GM23338 (cell line): ENCODE measurements around the gene FUT8. TPM values are rescaled to one million over a fixed set of nuclear protein-coding genes. Genes with fewer than 3 reads are reported as not detected.

Source experiments
- ATAC-seq: fragments of 200-7000 bp; cut with Tn5 transposase; 3 replicates; pipeline ENCODE4 v1.9.1; 2020
- DNase-seq: peaks from one replicate; pipeline ENCODE4 v3.0.0-alpha.2; 2015; ENCODE audit warnings: low spot score
- H2AFZ ChIP-seq: fragments of 200-600 bp; sonication (generic); 2 replicates; pipeline ENCODE4 v1.8.0; 2016; ENCODE audit warnings: antibody characterized with exemption, mild to moderate bottlenecking, moderate library complexity
- H3F3A ChIP-seq: fragments of 200-600 bp; sonication (generic); replicated peaks from 2 replicates; pipeline ENCODE4 v1.8.0; 2017; ENCODE audit warnings: antibody characterized with exemption, mixed run types, low read depth
- H3K27ac ChIP-seq: fragments of 200-600 bp; sonication (generic); 2 replicates; pipeline ENCODE4 v1.6.1; 2016; ENCODE audit warnings: low read depth
- H3K27me3 ChIP-seq: fragments of 200-600 bp; sonication (generic); 2 replicates; pipeline ENCODE4 v1.8.0; 2016; ENCODE audit warnings: mild to moderate bottlenecking, mixed run types, moderate library complexity; ENCODE audit not compliant: insufficient read depth
- H3K36me3 ChIP-seq: fragments of 200-600 bp; sonication (generic); 2 replicates; pipeline ENCODE4 v1.8.0; 2016; ENCODE audit warnings: mild to moderate bottlenecking; ENCODE audit not compliant: insufficient read depth
- H3K4me1 ChIP-seq: fragments of 200-600 bp; sonication (generic); 2 replicates; pipeline ENCODE4 v1.8.0; 2016; ENCODE audit warnings: mild to moderate bottlenecking, moderate library complexity; ENCODE audit not compliant: insufficient read depth
- H3K4me2 ChIP-seq: fragments of 200-600 bp; sonication (generic); 2 replicates; pipeline ENCODE4 v1.7.1; 2017; ENCODE audit warnings: mixed run types
- H3K4me3 ChIP-seq: fragments of 200-600 bp; sonication (generic); 2 replicates; pipeline ENCODE4 v1.6.1; 2016; ENCODE audit warnings: mixed run types
- H3K79me2 ChIP-seq: fragments of 200-600 bp; sonication (generic); replicated peaks from 2 replicates; pipeline ENCODE4 v1.8.0; 2017; ENCODE audit warnings: mild to moderate bottlenecking; ENCODE audit not compliant: insufficient read depth
- H3K9me2 ChIP-seq: fragments of 200-600 bp; sonication (generic); 2 replicates; pipeline ENCODE4 v1.8.0; 2017; ENCODE audit not compliant: insufficient read depth
- H4K20me1 ChIP-seq: fragments of 200-600 bp; sonication (generic); replicated peaks from 2 replicates; pipeline ENCODE4 v1.8.0; 2017; ENCODE audit warnings: mild to moderate bottlenecking; ENCODE audit not compliant: insufficient read depth
- H3K27ac Mint-ChIP-seq: 2 replicates; pipeline ENCODE4 v1.8.0; 2020; ENCODE audit warnings: inconsistent platforms, mild to moderate bottlenecking, moderate library complexity, mixed read lengths
- H3K27me3 Mint-ChIP-seq: 3 replicates; pipeline ENCODE4 v1.8.0; 2022; ENCODE audit warnings: low read depth, mild to moderate bottlenecking, moderate library complexity, mixed read lengths, inconsistent platforms; ENCODE audit not compliant: insufficient read depth, poor library complexity
- H3K36me3 Mint-ChIP-seq: 3 replicates; pipeline ENCODE4 v1.8.0; 2021; ENCODE audit warnings: low read depth, mild to moderate bottlenecking, inconsistent platforms, moderate library complexity, mixed read lengths
- H3K4me1 Mint-ChIP-seq: 3 replicates; pipeline ENCODE4 v1.8.0; 2020; ENCODE audit warnings: mild to moderate bottlenecking, inconsistent platforms, mixed read lengths
- H3K4me3 Mint-ChIP-seq: 3 replicates; pipeline ENCODE4 v1.8.0; 2021; ENCODE audit warnings: moderate library complexity, mild to moderate bottlenecking, inconsistent platforms, mixed read lengths
- H3K9me3 Mint-ChIP-seq: 3 replicates; pipeline ENCODE4 v1.8.0; 2020; ENCODE audit warnings: moderate library complexity, mild to moderate bottlenecking, inconsistent platforms, mixed read lengths
- CREB1 ChIP-seq: fragments of 250-450 bp; sonication (Bioruptor Pico); IDR thresholded peaks from 2 replicates; pipeline ENCODE4 v1.5.0; 2020; ENCODE audit warnings: low read depth, mild to moderate bottlenecking, moderate library complexity
- ETS1 ChIP-seq: IDR thresholded peaks from 2 replicates; pipeline ENCODE4 v1.6.1; 2016; ENCODE audit warnings: antibody characterized with exemption
- EZH2 ChIP-seq: fragments of 200-600 bp; sonication (generic); IDR thresholded peaks from one replicate; pipeline ENCODE4 v1.8.0; 2017; ENCODE audit warnings: antibody characterized with exemption, mild to moderate bottlenecking, low read depth; ENCODE audit not compliant: unreplicated experiment
- EZH2phosphoT487 ChIP-seq: fragments of 200-600 bp; sonication (generic); IDR thresholded peaks from one replicate; pipeline ENCODE4 v1.8.1; 2018; ENCODE audit warnings: antibody characterized with exemption; ENCODE audit not compliant: unreplicated experiment
- JUNB ChIP-seq: IDR thresholded peaks from one replicate; pipeline ENCODE4 v1.6.1; 2016; ENCODE audit warnings: antibody characterized with exemption; ENCODE audit not compliant: unreplicated experiment
- NANOG ChIP-seq: IDR thresholded peaks from 2 replicates; pipeline ENCODE4 v1.6.1; 2016; ENCODE audit warnings: antibody characterized with exemption, borderline replicate concordance
- POLR2AphosphoS5 ChIP-seq: IDR thresholded peaks from 2 replicates; pipeline ENCODE4 v1.6.1; 2016; ENCODE audit warnings: antibody characterized with exemption, low read depth
- STAT1 ChIP-seq: IDR thresholded peaks from one replicate; pipeline ENCODE4 v1.6.1; 2016; ENCODE audit warnings: antibody characterized with exemption; ENCODE audit not compliant: unreplicated experiment
- ZNF114 ChIP-seq: fragments of 250-450 bp; sonication (Bioruptor Pico); IDR thresholded peaks from 2 replicates; pipeline ENCODE4 v1.5.0; 2020; ENCODE audit warnings: mild to moderate bottlenecking, moderate library complexity
- ZNF331 ChIP-seq: fragments of 250-450 bp; sonication (Bioruptor Pico); IDR thresholded peaks from 2 replicates; pipeline ENCODE4 v1.5.0; 2020; ENCODE audit warnings: low read depth, mild to moderate bottlenecking, moderate library complexity
- ZNF462 ChIP-seq: fragments of 250-450 bp; sonication (Bioruptor Pico); IDR thresholded peaks from 2 replicates; pipeline ENCODE4 v1.5.0; 2020; ENCODE audit warnings: mild to moderate bottlenecking, moderate library complexity
- polyA plus RNA-seq: library from polyadenylated mRNA; unstranded; fragments of >200 nt; fragmentation: Nextera tagmentation; extraction: Ambion mirVana; gene quantifications from 2 replicates; pipeline ENCODE4 v1.2.1, GENCODE V29; 2016
- total RNA-seq: library from RNA; depleted of rRNA; stranded (reverse); fragments of >200 nt; shearing (Covaris generic); gene quantifications from 2 replicates; pipeline ENCODE4 v1.2.3, GENCODE V29; 2014
- TF ChIP-seq, protein P1 (sequence below): IDR thresholded peaks from one replicate; pipeline ENCODE4 v1.6.1; 2018; ENCODE audit warnings: antibody characterized with exemption; ENCODE audit not compliant: unreplicated experiment
- TF ChIP-seq, protein P2 (sequence below), 2 experiments: fragments of 200-600 bp in 1 of 2; sonication (generic) in 1 of 2; conservative IDR thresholded peaks; 2 replicates each; pipeline versions ENCODE4 v1.5.1 to v1.6.1; 2016 to 2017; ENCODE audit warnings: antibody characterized with exemption in 2 of 2, low read depth in 2 of 2, mild to moderate bottlenecking in 2 of 2, moderate library complexity in 1 of 2

FUT8 gene
- total and polyA plus RNA-seq, 2 experiments from 2014 or later = 8.2 to 23.2 TPM

DNA sequence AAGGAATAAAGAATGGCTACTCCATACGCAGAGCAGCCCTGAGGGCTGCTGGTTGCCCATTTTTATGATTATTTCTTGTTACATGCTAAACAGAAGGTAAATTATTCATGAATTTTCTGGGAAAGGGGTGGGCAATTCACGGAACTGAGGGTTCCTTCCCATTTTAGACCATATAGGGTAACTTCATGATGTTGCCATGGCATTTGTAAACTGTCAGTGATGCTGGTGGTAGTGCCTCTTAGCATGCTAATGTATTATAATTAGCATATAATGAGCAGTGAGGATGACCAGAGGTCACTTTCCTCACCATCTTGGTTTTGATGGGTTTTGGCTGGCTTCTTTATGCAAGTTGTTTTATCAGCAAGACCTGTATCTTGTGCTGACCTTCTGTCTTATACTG lies 273.0 kb downstream of the FUT8 start:
- H2AFZ ChIP-seq = no peak overlapping the region
- 0 out of 2 replicates have a peak overlapping the region, but pooled peaks have one; percentile 19 for H3K4me2 ChIP-seq
- H3K36me3 Mint-ChIP-seq = peaks cover 12% of the 10 kb centered on the region; the same call in 2 of the 3 replicates
- TF ChIP-seq, protein P1, sequence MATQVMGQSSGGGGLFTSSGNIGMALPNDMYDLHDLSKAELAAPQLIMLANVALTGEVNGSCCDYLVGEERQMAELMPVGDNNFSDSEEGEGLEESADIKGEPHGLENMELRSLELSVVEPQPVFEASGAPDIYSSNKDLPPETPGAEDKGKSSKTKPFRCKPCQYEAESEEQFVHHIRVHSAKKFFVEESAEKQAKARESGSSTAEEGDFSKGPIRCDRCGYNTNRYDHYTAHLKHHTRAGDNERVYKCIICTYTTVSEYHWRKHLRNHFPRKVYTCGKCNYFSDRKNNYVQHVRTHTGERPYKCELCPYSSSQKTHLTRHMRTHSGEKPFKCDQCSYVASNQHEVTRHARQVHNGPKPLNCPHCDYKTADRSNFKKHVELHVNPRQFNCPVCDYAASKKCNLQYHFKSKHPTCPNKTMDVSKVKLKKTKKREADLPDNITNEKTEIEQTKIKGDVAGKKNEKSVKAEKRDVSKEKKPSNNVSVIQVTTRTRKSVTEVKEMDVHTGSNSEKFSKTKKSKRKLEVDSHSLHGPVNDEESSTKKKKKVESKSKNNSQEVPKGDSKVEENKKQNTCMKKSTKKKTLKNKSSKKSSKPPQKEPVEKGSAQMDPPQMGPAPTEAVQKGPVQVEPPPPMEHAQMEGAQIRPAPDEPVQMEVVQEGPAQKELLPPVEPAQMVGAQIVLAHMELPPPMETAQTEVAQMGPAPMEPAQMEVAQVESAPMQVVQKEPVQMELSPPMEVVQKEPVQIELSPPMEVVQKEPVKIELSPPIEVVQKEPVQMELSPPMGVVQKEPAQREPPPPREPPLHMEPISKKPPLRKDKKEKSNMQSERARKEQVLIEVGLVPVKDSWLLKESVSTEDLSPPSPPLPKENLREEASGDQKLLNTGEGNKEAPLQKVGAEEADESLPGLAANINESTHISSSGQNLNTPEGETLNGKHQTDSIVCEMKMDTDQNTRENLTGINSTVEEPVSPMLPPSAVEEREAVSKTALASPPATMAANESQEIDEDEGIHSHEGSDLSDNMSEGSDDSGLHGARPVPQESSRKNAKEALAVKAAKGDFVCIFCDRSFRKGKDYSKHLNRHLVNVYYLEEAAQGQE = no peak
- TF ChIP-seq ZNF331 (CRISPR knock-in tag) (no peak), EZH2phosphoT487 (no peak), ZNF114 (CRISPR knock-in tag) (no peak), NANOG (no peak), JUNB (no peak), POLR2AphosphoS5 (no peak), EZH2 (no peak), ZNF462 (no peak), STAT1 (no peak), CREB1 (CRISPR knock-in tag) (no peak), ETS1 (no peak)
- TF ChIP-seq, protein P2, sequence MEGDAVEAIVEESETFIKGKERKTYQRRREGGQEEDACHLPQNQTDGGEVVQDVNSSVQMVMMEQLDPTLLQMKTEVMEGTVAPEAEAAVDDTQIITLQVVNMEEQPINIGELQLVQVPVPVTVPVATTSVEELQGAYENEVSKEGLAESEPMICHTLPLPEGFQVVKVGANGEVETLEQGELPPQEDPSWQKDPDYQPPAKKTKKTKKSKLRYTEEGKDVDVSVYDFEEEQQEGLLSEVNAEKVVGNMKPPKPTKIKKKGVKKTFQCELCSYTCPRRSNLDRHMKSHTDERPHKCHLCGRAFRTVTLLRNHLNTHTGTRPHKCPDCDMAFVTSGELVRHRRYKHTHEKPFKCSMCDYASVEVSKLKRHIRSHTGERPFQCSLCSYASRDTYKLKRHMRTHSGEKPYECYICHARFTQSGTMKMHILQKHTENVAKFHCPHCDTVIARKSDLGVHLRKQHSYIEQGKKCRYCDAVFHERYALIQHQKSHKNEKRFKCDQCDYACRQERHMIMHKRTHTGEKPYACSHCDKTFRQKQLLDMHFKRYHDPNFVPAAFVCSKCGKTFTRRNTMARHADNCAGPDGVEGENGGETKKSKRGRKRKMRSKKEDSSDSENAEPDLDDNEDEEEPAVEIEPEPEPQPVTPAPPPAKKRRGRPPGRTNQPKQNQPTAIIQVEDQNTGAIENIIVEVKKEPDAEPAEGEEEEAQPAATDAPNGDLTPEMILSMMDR (conservative IDR thresholded peaks at IDR 0.05; ENCODE audit: low read depth in 2 of 2) = no peak
- no peaks in the 10 kb centered on the region for H3K27me3 ChIP-seq
- H3K9me3 Mint-ChIP-seq = peaks cover 6% of the 10 kb centered on the region
- H3K27ac Mint-ChIP-seq = peak overlapping the region; percentile 28; the same call in 1 of the 2 replicates
- H3K4me3 Mint-ChIP-seq = no peak overlapping the region
- H3K27me3 Mint-ChIP-seq = no peaks in the 10 kb centered on the region
- no peaks in the 10 kb centered on the region for H3K36me3 ChIP-seq
- no peak for DNase-seq
- peaks cover 15% of the 10 kb centered on the region for H3K4me1 ChIP-seq
- H3F3A ChIP-seq = no peaks in the 10 kb centered on the region
- no peak for ATAC-seq
- H3K4me3 ChIP-seq = no peak overlapping the region
- peaks cover 22% of the 10 kb centered on the region for H3K4me1 Mint-ChIP-seq
- H3K79me2 ChIP-seq = no peaks in the 10 kb centered on the region
- H3K9me2 ChIP-seq = no peaks in the 10 kb centered on the region
- H4K20me1 ChIP-seq = no peaks in the 10 kb centered on the region; the same call in 1 of the 2 replicates
- H3K27ac ChIP-seq = no peak overlapping the region
